ENCODE measurements around the gene MLLT1.

MLLT1 gene

GRCh38 chr19:6211632-6212402 is 68.0 kb downstream of the MLLT1 start:
- H3K4me3 ChIP-seq (ENCODE audit: low read depth, low read length): no peak overlapping the region
- DNase-seq (ENCODE audit: low read depth): no peak

GRCh38 chr19:6210721-6211600 is 68.8 kb downstream of the MLLT1 start:
- H3K4me3 ChIP-seq (ENCODE audit: low read depth, low read length): no peak overlapping the region
- TF ChIP-seq CTCF (IDR thresholded peaks at IDR 0.05; ENCODE audit: low read depth, low read length) (no peak), MYC (IDR thresholded peaks at IDR 0.05; ENCODE audit: low read depth, low read length) (no peak), MAX (IDR thresholded peaks at IDR 0.05; ENCODE audit: low read depth, low read length) (no peak), POLR2A (IDR thresholded peaks at IDR 0.05; ENCODE audit: extremely low read depth, insufficient read length) (no peak)
- DNase-seq (ENCODE audit: low read depth): no peak

More at GRCh38 chr19:6211632-6212402, 68.0 kb downstream of the MLLT1 start:
- TF ChIP-seq MYC (IDR thresholded peaks at IDR 0.05; ENCODE audit: low read depth, low read length): no peak
- TF ChIP-seq CTCF (IDR thresholded peaks at IDR 0.05; ENCODE audit: low read depth, low read length): no peak
- no peak for TF ChIP-seq MAX (IDR thresholded peaks at IDR 0.05; ENCODE audit: low read depth, low read length)
- TF ChIP-seq POLR2A (IDR thresholded peaks at IDR 0.05; ENCODE audit: extremely low read depth, insufficient read length): no peak

GRCh38 chr19:6210091-6210490 is 69.7 kb downstream of the MLLT1 start:
- H3K4me3 ChIP-seq (ENCODE audit: low read depth, low read length): no peak overlapping the region
- TF ChIP-seq MYC (IDR thresholded peaks at IDR 0.05; ENCODE audit: low read depth, low read length) (no peak), POLR2A (IDR thresholded peaks at IDR 0.05; ENCODE audit: extremely low read depth, insufficient read length) (no peak), MAX (IDR thresholded peaks at IDR 0.05; ENCODE audit: low read depth, low read length) (no peak), CTCF (IDR thresholded peaks at IDR 0.05; ENCODE audit: low read depth, low read length) (no peak)
- DNase-seq (ENCODE audit: low read depth): no peak

- no peak for TF ChIP-seq POLR2A (IDR thresholded peaks at IDR 0.05; ENCODE audit: extremely low read depth, insufficient read length)
- TF ChIP-seq CTCF (IDR thresholded peaks at IDR 0.05; ENCODE audit: low read depth, low read length): no peak
- TF ChIP-seq MAX (IDR thresholded peaks at IDR 0.05; ENCODE audit: low read depth, low read length): no peak
- no peak for TF ChIP-seq MYC (IDR thresholded peaks at IDR 0.05; ENCODE audit: low read depth, low read length)
- no peak for DNase-seq (ENCODE audit: low read depth)
- no peak overlapping the region for H3K4me3 ChIP-seq (ENCODE audit: low read depth, low read length)
Observed at GRCh38 chr19:6209680-6210079, 70.1 kb downstream of the MLLT1 start.

- no peak overlapping the region for H3K4me3 ChIP-seq (ENCODE audit: low read depth, low read length)
- TF ChIP-seq MAX (IDR thresholded peaks at IDR 0.05; ENCODE audit: low read depth, low read length) (no peak), CTCF (IDR thresholded peaks at IDR 0.05; ENCODE audit: low read depth, low read length) (no peak), POLR2A (IDR thresholded peaks at IDR 0.05; ENCODE audit: extremely low read depth, insufficient read length) (no peak), MYC (IDR thresholded peaks at IDR 0.05; ENCODE audit: low read depth, low read length) (no peak)
- no peak for DNase-seq (ENCODE audit: low read depth)
Observed at GRCh38 chr19:6209233-6209632, 70.5 kb downstream of the MLLT1 start.
